ENCODE data around the gene ARMC7. TPM values are rescaled to one million over a fixed set of nuclear protein-coding genes. Genes with fewer than 3 reads are reported as not detected.

The ARMC7 gene
- total and polyA plus RNA-seq, 2 of the 13 experiments (the other 11 are each of a cell fraction or from before 2014, with no cell fraction given) = 3.9 to 4.2 TPM

DNA sequence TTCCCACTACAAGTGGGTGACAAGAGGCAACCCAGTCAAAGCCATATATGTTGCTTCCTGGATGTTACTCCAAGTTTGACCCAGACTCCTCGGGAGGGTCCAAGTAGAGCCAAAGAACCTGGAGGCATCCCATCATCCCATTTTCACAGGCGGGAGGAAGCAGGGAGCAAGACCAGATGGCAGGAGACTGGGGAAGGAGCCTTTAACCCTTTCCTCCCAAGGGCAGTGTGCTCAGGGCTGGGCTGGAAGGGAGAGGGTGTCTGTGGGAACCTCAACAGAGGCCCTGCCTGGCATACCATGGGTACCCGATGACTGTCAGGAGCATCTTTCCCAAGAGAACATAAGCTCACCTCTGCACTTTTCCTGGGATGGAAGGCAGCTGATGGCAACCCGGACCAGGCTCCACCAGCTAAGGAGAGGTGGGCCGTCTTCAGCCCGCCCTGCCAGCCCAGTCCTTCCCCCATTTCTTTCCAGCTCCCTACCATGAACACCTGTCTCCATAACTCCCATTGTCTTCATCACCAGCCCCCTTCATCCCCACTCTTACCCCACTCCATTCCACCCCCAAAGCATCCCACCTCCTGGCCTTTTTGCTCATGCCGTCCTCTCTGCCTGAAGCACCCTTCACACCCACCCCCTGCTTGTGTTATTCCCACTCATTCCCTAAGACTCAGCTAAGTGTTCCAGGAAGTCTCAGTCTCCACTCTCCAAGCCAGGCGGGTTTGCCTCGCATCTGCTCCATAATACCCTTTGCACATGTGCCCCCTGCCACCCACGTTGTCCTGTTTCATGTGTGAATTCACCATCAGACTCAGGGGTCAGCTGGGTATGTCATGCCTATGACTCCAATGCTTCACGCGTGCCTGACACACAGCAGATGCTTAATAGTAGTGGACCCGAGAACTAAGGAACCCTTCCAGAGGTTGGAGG is 27.9 kb upstream of the ARMC7 start:
- H3K27me3 ChIP-seq (ENCODE audit: control insufficient read depth in 1 of 2, insufficient read depth in 2 of 2, low read length in 2 of 2) = peaks cover 0 to 13% of the 10 kb centered on the region in 2 experiments; a peak in 2 of 5 replicates
- H3K79me2 ChIP-seq (ENCODE audit: insufficient read depth, low read length) = no peaks in the 10 kb centered on the region
- ATAC-seq (no peak), FAIRE-seq (no peak), DNase-seq (ENCODE audit: low spot score) (no peak)
- no peak overlapping the region for H2AFZ ChIP-seq (ENCODE audit: low read length)
- H3K9me3 ChIP-seq (ENCODE audit: low read length) = no peaks in the 10 kb centered on the region
- ChIA-PET CTCF (ENCODE audit: low intra/inter-chr PET ratio, low total read pairs) (no interaction called here), POLR2A (interaction anchor here (1.1 kb wide), 1 partner anchor 10 kb away, joined by 3 read pairs; no protein-coding TSS in a partner anchor)
- no TSS peak for BruUV-seq (replicated peaks)
- in situ Hi-C loops (cut with HindIII; ENCODE audit: extremely low pct_ligation_motif_present, low pct_unique_long_range_greater_than_20kb) (no loop called here), intact Hi-C loops (cut with micrococcal nuclease; ENCODE audit: unreplicated experiment) (no loop called here)
- WGBS (ENCODE audit: low lambda C conversion rate) = 44% methylated on average over 13 of the region's 13 CpGs
- no peak overlapping the region; the same call in 1 of the 2 replicates for H3K4me2 ChIP-seq (ENCODE audit: low read depth, low read length)
- no peak overlapping the region for H3K27ac ChIP-seq (ENCODE audit: extremely low read length, insufficient read depth, low read length)
- H3K36me3 ChIP-seq (replicated peaks in 1 of 2; ENCODE audit: control insufficient read depth in 1 of 2, insufficient read depth in 2 of 2, low read length in 2 of 2) = no peaks in the 10 kb centered on the region
- peaks cover 98% of the 10 kb centered on the region for H3K4me1 ChIP-seq (ENCODE audit: insufficient read depth, low read length)
- TF ChIP-seq ZNF615 (CRISPR knock-in tag; IDR thresholded peaks at IDR 0.05; ENCODE audit: borderline replicate concordance) = no peak
- peak; percentile 92 for TF ChIP-seq ZNF652 (CRISPR knock-in tag; IDR thresholded peaks at IDR 0.05; ENCODE audit: borderline replicate concordance, low read depth)
- 0 out of 2 replicates have a peak, but pooled peaks have one; percentile 33 for TF ChIP-seq HOXA9 (CRISPR knock-in tag; IDR thresholded peaks at IDR 0.05; ENCODE audit: borderline replicate concordance)
- TF ChIP-seq ZNF780A (CRISPR knock-in tag; IDR thresholded peaks at IDR 0.05) = 0 out of 2 replicates have a peak, but pooled peaks have one; percentile 47
- TF ChIP-seq, protein P1, sequence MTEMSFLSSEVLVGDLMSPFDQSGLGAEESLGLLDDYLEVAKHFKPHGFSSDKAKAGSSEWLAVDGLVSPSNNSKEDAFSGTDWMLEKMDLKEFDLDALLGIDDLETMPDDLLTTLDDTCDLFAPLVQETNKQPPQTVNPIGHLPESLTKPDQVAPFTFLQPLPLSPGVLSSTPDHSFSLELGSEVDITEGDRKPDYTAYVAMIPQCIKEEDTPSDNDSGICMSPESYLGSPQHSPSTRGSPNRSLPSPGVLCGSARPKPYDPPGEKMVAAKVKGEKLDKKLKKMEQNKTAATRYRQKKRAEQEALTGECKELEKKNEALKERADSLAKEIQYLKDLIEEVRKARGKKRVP (CRISPR knock-in tag; IDR thresholded peaks at IDR 0.05) = peak in 1 of 2 experiments; percentile 35; a peak in 1 of 4 replicates
- TF ChIP-seq SP1 (IDR thresholded peaks at IDR 0.05) = no peak
- TF ChIP-seq SP1 (CRISPR knock-in tag; IDR thresholded peaks at IDR 0.05) = no peak
- no peak for TF ChIP-seq GPN1 (CRISPR knock-in tag; IDR thresholded peaks at IDR 0.05; ENCODE audit: borderline replicate concordance)
- H3K9ac ChIP-seq (ENCODE audit: insufficient read depth, low read depth, low read length) = no peak overlapping the region
- H3K4me3 ChIP-seq (replicated peaks in 1 of 3; ENCODE audit: insufficient read depth in 1 of 3, low read depth in 2 of 3, low read length in 3 of 3) = no peak overlapping the region
- no peaks in the 10 kb centered on the region for H4K20me1 ChIP-seq (ENCODE audit: insufficient read depth, low read length)
